GM10847 (cell line): ENCODE results near the gene P2RX5.
A peak's percentile ranks its signal among the peaks of the same experiment; 100 is the strongest.

Experiments used
- POLR2A ChIP-seq: IDR thresholded peaks from 2 replicates; pipeline ENCODE4 v1.6.1; 2011; ENCODE audit not compliant: insufficient read length; ENCODE audit errors: extremely low read depth

The P2RX5 gene

DNA sequence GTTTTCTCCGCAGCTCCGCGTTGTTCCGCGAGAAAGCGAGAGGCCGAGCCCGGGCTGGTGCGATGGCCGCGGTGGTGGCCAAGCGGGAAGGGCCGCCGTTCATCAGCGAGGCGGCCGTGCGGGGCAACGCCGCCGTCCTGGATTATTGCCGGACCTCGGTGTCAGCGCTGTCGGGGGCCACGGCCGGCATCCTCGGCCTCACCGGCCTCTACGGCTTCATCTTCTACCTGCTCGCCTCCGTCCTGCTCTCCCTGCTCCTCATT lies 26.9 kb downstream of the P2RX5 start:
- no peak for TF ChIP-seq POLR2A

DNA sequence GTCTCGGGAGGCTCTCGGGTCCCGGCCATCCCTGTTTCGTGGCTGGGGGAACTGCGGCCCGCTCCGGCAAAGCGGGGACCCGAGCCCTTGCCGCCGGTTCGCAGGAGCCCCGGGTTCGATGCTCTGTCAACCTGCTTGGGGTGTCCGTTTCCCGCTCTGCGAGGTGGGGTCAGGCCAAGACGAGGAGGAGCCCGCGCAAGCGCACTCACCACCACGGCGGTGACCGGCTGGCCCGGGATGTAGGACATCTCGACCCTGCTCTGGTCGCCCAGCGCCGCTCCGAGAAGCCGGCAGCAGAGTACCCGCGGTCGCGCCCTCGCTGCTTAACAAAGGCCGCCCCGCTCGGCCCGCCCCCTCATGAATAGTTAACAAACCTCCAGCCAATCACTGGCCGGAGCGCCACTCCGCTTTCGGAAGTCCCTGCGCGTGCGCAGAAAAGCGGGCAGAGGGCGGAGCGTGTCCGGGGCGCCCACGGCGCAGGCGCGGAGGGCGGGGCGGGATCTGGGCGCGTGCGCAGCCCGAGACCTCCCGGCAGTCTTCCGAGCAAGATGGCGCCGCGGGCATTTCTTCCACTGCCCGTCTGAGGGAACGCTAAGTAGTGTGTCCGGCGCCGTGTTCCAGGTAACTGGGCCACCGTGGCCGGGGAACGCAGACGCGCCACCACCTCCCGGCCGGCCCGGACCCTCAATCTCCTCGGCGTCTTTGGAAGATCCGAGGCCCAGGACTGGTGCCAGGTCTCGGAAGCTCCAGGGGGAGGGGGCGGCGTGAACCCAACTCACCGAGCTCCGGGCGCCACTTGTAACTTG lies 27.5 kb downstream of the P2RX5 start, which contains the start of the genes EMC6 and TAX1BP3:
TSS of gene EMC6 (plus strand) at position 534 of the 806 bp plus-strand sequence. CDS start 335 bp downstream, outside the sequence.
TSS of gene TAX1BP3 (minus strand) at position 300 of the 806 bp plus-strand sequence. CDS start at position 248, 52 bp downstream.
- peak; percentile 85 for TF ChIP-seq POLR2A

DNA sequence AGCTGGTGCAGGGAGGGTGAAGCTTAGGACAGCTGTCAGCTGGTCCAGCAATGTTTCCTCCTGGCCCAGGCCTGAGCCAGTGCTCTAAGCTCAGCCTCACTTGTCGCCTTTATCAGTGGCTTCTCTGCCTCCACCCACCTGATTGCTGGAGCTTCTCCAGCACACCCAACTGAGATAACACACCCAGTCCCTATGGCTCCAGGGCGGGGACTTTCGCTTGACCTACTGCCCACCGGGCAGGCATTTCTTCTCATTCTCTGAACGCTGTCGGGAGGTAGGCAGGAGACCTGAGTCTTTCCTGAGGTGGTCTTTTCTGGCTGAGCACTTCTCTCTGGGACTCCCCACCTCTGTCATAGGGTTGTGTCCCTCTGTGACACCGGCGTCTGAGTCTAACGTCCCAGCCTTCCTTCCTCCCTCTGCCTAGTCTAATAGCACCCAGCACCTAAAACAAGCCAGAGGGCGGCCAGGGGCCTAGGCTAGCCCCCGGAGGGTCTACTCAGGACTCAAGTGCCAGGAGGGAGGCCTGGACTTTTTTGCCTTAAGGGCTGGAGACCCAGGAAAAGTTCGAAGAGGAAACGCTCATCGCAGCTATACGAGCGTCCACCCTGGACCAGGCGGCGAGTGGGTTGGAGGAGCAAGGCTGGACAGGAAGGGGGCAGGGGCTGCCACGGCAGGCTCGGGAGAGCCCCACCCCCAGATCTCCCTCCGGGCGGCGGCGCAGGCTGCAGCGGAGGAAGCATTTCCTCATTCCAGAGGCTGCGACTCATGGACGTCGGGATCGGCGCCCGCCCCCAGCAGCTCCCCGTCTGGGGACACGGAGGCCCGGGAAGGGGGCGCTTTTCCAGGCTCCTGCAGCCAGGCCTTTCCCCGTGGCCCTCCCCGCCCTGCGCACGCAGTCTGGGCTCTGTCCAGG lies 28.3 kb downstream of the P2RX5 start:
- no peak for TF ChIP-seq POLR2A

DNA sequence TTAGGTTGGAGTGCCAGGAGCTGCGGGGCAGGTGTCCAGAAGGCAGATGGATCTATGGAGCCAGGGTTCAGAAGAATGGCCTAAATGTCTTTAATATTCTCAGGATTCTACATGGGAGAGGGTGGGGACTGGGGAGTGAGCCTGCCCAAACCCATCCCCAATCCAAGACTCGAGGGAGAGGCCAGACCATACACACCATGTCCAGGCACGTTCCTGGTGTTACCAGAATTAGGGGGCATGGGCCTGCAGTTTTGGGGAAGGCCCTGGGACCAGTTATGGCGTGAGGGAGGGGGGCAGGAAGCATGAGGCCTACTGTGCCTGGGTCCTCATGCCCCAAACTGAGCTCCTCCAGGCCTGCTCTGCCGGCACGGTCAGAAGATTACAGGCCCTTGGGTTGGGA lies 29.4 kb downstream of the P2RX5 start:
- no peak for TF ChIP-seq POLR2A

DNA sequence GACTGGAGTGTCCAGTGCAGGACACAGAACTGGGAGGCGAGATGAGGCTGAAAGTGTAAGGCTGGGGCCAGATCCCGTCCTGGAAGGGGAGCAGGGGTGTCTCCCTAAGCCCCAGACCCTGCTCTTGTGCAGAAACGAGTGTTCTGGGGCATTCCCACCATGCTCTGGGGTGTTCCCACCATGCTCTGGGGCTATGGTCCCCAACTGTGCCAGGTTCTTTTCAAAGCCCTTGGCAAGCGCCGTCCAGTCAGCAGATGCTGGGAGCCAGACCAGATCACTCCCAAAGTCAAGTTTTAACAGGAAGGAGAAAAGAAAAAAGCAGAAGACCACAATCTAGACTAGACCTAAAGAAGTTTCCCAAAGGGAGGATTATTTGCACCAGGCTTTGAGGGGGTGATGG lies 30.1 kb downstream of the P2RX5 start:
- no peak for TF ChIP-seq POLR2A

DNA sequence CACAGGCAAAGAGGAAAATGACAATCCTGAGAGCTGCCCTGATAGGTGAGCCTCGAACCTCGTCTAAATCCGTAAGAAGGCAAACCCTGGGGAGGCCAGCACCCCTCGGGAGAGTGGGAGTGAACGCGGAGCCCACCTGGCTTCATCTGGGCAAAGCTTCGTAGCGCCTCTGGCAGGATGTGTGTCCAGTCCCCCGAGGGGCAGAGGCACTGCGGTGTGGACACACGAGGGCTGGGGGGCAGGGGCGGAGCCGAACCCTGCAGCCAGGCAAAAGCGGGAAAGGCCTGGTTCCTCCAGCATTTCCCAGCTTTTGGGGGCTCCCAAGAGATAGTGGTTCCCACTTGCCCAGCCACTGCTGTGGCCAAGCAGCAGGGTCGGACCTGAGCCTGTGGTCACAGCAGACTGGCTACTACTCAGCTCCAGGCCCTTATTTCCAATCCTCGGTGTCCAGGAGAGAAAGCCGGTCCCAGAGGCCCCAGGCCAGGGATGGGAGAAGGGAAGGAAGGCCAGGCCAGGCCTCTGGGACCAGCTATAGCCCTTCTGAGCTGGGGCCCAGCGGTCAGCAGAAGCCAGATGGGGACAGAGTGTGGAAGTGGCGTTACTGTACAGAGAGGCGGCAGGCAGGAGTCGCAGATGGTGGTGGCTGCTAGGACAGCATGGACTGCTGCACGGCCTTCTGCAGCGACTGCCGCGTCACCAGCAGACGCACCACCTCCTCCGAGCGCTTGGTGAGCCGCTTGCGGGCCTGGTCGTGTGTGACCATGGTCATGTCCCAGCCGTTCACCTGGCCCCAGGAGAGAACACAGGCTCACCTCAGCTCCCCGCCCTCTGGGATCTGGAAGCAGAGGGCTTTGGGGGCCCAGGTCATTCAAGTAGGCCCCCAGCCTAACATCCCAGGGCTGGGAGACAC lies 32.6 kb downstream of the P2RX5 start:
- TF ChIP-seq POLR2A = no peak

DNA sequence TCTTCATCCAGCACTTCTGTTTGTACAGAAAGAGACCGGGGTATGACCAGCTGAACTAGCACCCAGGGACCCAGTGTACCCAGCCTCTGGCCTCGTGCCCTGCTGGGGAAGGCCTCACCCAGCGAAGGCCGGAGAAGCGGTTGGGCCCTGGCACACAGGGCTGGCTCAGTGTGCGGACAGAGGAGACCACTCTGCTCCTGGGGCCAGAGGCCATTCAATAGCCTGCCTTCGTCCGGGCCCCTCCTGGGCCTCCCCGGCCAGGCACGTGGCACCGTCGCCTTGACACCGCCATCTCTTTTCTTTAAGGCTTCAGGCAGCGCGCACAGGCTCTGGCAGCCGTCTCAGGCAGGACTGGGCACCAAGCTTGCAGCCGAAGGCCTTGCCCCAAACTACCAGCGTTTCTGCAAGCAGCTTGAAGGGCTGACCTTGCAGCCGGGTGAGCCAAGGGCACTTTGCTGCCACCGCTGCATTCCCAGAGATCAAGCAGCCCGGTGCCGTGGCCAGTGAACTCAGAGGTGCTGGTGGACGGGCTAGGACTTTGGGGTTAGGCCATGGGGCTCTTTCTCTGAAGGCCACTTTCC lies 35.6 kb downstream of the P2RX5 start:
- TF ChIP-seq POLR2A = no peak

DNA sequence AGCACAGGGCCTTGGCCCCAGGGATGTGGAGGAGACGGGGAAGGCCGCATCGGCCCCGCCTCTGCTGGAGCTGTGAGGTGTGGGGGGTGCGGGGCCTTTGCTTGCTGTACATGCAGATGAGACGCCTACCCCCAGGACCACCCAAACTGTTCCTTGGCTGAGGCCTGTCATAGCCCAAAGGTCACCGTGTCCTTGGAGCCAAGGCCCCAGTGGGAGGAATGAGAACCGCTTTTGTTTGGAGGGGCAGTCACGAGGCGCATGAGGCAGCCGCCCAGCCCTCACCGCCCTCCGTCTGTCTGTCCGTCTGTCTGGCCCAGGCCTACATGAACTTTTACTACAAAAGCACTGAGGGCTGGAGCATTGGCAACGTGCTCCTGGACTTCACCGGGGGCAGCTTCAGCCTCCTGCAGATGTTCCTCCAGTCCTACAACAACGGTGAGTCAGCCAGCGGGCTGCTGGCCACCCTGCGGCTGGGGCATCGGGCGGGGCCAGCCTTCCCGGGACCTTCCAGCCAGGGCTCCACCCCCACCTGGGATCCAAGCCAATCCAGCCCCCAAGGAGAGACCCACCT lies 36.3 kb downstream of the P2RX5 start:
- TF ChIP-seq POLR2A = no peak

DNA sequence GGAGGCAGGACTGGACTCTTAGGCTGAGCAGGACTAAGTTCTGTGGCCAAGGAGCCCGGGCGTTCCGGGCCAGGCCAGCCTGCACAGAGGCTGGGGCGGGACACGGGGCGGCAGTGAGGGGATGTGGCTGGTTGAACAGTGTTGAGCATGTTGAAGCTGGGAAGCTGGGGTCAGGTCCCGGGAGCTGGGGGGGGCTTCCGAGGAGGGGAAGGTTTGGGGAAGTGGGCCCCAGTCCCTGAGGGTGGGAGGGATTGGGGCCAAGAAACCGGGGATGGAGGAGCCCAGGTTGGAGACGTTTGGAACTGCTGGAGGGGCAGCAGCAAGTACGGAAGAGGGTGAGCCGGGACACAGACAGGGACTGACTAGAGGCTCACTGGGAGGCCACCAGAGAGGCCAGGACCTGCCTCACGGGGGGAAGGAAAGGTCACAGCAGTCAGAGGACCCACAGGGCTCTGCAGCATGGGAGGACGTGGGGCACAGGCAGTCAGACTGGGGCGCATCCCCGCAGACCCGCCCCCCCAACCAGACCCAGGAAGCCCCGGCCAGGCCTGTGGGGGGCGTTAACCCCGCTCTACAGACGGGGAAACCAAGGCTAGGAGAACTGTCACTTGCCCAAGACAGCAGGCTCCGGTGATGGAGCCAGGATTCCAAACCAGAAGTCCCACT lies 37.0 kb downstream of the P2RX5 start:
- no peak for TF ChIP-seq POLR2A

DNA sequence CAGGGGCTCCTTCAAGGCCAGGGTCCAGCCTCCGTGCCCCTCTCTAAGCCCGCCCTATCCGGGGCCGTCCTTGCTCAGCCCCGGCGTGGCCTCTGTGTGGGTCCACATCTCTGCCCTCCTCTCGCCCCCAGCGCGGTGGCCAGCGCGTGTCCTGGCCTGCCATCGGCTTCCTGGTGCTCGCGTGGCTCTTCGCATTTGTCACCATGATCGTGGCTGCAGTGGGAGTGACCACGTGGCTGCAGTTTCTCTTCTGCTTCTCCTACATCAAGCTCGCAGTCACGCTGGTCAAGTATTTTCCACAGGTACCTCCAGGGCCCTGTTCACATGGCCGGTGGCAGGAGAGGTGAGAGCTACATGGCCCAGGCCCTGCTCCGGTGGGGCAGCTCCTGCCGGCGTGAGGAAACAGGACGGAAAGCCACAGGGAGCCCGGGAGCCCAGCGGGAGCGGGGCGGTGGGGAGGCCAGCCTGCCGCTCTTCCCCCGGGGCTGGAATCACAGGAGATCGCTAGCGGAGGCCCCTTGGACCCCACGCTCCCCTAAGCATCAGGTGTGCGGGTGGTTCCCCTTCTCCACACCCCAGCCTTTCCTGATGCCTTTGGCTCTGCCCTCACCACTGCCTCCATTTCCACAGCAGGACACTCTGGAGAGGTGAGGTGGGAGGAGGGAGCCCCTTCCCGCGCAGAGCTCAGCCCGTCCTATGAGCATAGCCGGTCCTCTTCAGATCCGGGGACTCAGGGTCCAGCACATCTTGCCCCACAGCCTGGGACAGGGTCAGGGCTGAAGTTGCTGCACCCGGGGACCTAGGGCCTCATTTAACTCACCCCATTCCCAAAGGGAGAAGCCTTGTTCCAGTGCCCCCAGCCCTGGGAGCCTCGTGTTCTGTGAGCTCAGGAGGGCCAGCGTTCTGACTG lies 37.8 kb downstream of the P2RX5 start:
- TF ChIP-seq POLR2A = no peak

DNA sequence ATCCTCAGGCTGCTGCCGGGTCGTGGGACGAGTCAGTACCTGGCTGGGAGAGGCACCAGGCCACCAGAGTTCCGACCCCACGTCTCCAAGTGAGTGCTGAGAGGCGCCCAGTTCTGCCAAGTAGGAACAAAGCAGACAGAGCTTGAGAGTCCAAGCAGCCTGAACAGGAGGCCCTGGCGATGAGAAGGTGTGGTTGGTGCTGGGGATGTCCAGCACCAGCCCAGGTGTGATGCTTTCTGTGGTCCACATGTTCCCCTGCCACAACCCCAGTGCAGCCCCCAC lies 38.4 kb downstream of the P2RX5 start:
- no peak for TF ChIP-seq POLR2A

DNA sequence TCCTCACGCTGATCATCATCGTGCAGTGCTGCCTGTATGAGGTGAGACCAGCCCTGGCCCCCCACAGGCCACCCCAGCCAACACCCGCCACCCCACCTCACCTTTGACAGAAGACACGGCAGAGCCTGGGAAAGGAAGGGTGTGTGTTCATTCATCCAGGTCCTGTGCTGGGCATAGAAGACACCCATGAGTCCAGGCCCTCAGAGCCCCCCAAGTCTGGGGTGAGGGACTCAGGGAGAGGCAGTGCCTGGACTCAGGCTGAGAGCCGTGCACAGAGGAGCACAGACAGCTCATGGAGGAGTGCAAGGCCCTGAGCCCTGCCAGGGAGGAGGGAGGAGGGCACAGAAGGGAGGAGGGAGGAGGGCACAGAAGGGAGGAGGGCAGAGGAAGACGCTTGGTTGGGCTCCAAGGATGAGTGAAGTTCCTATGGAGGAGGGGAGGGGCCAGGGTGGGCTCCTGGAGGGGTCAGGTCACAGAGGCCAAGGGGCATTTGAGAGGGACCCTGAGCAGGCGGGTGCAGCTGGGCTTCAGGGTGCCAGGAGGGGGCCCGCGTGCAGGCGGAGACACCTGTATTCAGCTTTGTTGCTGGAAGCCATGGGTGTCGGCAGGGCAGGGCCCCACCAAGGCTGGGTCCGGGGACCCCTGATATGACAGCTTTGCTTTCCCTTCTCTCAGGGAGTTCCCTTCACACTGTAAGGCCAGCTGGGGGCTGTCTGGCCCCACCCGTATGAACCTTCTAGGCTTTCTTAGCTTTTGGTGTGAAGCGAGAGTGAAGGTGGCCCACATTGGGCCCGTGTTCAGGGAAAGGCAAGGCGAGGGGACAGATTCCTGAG lies 39.0 kb downstream of the P2RX5 start:
- no peak for TF ChIP-seq POLR2A

DNA sequence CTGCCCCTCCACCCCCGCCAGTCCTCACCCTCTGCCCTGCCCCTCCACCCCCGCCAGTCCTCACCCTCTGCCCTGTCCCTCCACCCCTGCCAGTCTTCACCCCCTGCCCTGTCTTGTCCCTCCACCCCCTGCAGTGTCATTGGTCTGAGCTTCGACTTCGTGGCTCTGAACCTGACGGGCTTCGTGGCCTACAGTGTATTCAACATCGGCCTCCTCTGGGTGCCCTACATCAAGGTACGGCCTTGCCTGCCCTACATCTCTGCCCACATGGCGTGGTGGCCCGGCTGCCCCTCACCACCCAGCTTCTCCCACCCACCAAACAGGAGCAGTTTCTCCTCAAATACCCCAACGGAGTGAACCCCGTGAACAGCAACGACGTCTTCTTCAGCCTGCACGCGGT lies 39.6 kb downstream of the P2RX5 start:
- no peak for TF ChIP-seq POLR2A

DNA sequence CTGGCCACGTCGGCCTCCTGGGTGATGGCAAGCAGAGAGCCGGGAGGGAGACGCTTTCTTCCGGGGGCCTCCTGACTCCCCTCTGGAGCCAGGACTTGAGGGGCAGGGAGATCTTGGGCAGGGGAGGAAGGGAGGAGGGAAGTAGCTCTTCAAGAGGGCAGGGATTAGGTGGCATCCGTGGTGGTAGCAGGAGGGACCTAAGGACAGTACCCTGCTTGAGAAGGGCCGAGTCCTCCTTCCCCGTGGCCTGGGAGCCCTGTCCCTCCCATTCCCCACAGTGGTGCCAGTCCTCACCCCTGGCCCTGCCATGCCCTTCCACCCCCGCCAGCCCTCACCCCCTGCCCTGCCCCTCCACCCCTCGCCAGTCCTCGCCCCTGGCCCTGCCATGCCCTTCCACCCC lies 40.2 kb downstream of the P2RX5 start:
- no peak for TF ChIP-seq POLR2A
